Stimulated activated CD8-positive, alpha-beta memory T cell treated with anti-CD3 and anti-CD28 coated beads, Interleukin-4, amount 100 ng/mL, for 48 hours (primary cell): ENCODE measurements around the gene SLC24A3.
"Not testable (repeated sequence)": the region's sequence is repeated elsewhere in the genome, so short reads cannot be mapped to it uniquely, and the experiment has no call there.

ENCODE experiments used
- DNase-seq: peaks from one replicate; pipeline ENCODE4 v3.0.0-alpha.2; 2020

Gene SLC24A3

DNA sequence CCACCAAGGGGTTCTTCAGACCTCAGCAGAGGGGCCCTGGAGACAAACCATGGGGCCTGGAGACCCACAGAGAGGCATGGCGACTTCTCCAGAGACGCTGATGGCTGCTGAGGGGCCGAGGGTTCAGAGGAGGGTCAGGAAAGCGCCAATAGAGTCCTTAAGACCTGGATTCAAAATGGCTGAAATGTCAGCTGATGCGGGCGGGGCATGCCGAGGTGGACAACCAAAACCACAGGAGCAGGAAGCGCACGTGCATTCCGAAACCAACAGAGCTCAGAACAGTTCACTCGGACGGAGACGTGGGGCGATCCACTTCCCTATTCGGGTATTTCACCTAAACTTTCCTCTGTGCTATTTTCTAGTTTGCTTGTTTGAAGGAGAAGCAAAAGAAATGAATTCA, 445.7 kb downstream of the SLC24A3 start:
- no peak for DNase-seq

DNA sequence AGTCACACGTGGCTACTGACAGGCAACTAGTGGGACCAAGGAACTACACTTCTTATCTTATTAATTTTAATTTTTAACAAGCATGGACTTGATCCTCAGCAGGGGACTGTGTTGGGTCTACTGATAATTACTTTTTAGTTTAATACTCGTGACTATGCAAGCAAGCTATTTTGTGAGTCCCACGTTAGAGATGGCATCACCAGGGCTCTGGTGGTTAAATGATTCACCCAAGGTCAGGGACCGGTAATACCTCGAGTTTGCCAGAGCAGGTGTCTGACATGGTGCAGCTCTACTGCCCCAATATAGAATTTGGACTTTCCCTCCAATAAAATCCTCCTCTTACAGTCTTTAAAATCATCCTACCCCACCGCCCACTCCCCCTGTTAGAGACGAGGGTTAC, 447.0 kb downstream of the SLC24A3 start:
- DNase-seq = no peak

DNA sequence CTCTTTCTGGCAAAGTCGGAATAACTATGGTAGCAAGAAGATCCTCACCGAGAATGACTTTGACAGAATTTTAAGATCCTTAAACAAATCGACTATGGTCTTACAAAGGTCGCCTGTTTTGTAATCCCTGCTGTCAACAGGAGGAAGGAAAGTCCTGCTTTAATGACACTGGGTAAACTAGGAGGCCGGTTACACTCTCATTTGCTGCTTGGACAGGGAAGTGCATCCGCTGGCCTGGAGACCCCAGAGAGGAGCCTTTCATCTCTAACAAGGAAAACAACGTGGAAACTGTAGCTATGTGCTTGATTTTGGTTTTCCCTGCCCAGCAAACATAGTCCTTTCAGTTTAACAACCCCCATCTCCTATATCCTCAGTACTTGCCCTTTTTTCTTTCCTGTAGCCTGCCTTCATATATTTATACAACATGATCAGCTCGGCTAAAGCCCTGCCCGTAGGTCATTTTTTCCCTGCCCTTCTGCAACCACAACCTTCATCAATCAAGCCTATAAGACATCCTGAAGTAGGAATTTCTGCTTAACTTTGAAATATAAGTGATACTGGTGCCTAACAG, 448.5 kb downstream of the SLC24A3 start:
- DNase-seq = no peak

- peak; percentile 68 for DNase-seq
Measured at GRCh38 chr20:19661717-19662636, 449.5 kb downstream of the SLC24A3 start.

GRCh38 chr20:19662637-19662995, 450.2 kb downstream of the SLC24A3 start:
- no peak for DNase-seq

- no peak for DNase-seq
Measured at GRCh38 chr20:19668418-19668817, 456.0 kb downstream of the SLC24A3 start.

DNA sequence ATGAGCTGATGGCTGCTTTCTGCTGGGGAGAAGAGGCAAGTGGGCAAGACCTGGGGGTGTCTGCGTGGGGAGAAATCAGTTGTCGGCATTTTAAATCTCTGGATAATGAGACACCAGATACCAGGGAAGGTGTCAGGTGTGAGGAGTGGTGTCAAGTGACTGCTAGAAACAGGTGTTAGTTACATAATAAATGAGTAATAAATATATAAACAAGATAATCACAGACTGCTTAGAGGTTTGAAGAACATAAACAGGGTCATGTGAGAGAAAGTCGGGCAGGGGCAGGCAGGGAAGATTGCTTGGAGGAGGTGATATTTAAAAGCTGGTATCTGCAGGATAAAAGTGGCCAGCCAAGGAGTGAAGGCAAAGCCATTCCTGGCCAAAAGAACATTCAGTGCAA, 458.4 kb downstream of the SLC24A3 start:
- DNase-seq = no peak

GRCh38 chr20:19671374-19671773, 458.9 kb downstream of the SLC24A3 start:
- no peak for DNase-seq

DNA sequence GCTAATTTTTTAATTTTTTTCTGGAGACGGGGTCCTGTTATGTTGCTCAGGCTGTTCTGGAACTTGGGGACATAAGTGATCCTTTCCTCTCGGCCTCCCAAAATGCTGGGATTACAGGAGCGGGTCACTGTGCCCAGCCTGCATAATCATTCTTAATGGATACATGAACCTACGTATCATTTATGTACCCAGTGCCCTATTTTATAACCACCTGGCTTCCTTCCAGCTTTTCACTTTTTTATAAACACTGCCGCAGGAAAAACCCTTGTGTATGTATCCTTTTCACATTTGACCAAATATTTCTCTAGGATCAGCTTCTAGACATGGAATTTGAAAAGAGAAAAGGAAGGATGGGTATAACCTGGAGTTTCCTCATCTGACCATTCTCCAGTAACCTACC, 460.1 kb downstream of the SLC24A3 start:
- no peak for DNase-seq

DNA sequence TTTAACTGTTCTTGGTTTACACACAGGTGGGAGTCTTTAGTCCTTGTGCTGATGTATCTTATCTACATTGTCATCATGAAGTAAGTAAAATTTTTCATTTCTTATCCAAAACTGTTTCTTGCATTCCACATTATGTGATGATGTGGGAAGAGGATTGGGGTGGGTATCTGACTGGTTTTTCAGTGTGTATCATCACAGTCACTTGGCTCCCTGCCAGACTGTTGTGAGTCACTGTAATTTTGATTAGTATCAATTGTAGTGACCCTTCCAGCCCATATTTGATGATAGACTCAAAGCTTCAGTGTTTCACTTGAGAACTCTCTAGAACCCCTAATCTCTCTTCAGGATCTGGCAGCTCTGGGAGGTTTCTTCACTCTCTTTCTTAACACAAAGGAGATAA, 461.1 kb downstream of the SLC24A3 start:
- no peak for DNase-seq

DNA sequence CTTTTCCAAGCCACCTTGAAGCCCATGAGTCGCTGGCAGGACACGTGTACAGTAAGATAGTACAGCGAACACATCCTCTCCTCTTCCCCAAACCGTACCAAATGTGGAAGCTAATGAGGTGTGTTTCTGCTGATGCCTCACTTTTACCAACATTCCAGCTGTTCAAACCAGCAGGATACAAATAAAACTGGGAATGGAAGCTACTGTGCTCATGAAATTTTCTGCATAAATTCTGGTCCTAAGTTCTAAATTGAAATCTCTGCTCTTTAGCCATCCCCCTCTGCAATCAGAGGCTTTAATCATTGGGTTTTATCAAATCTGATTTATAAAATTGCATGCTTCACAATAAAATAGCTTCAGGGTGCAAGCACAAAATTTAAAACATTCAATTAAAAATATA, 463.8 kb downstream of the SLC24A3 start:
- no peak for DNase-seq

GRCh38 chr20:19677336-19677735, 464.9 kb downstream of the SLC24A3 start:
- no peak for DNase-seq

DNA sequence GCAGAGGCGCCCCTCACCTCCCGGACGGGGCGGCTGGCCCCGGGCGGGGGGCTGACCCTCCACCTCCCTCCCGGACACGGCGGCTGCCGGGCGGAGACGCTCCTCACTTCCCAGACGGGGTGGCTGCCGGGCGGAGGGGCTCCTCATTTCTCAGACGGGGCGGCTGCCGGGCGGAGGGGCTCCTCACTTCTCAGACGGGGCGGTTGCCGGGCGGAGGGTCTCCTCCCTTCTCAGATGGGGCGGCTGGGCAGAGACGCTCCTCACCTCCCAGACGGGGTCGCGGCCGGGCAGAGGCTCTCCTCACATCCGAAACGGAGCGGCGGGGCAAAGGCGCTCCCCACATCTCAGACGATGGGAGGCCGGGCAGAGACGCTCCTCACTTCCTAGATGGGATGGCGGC, 466.1 kb downstream of the SLC24A3 start:
- DNase-seq = not testable (repeated sequence)

- no peak for DNase-seq
Measured at GRCh38 chr20:19679900-19680495, 467.6 kb downstream of the SLC24A3 start.

GRCh38 chr20:19682249-19682648, 469.8 kb downstream of the SLC24A3 start:
- no peak for DNase-seq

DNA sequence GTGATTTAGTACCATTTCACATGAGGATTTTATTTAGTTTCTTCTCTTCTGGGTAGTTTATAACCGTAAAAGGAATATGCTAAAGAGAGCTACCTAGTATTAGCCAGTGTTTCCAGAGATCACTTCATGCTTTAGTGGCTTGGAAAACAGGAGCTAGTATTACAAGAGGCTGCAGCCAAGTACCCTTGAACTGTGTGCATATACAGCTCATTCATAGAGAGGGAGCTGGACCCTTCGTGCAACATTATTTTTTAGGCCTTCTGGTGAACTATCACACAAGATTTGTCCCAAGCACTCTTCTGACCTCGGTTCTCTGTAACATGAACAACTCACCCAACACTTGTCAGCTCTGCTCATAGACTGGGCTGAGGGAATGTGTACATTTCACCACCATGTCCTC, 470.7 kb downstream of the SLC24A3 start:
- no peak for DNase-seq

GRCh38 chr20:19683822-19684221, 471.4 kb downstream of the SLC24A3 start:
- DNase-seq = no peak

DNA sequence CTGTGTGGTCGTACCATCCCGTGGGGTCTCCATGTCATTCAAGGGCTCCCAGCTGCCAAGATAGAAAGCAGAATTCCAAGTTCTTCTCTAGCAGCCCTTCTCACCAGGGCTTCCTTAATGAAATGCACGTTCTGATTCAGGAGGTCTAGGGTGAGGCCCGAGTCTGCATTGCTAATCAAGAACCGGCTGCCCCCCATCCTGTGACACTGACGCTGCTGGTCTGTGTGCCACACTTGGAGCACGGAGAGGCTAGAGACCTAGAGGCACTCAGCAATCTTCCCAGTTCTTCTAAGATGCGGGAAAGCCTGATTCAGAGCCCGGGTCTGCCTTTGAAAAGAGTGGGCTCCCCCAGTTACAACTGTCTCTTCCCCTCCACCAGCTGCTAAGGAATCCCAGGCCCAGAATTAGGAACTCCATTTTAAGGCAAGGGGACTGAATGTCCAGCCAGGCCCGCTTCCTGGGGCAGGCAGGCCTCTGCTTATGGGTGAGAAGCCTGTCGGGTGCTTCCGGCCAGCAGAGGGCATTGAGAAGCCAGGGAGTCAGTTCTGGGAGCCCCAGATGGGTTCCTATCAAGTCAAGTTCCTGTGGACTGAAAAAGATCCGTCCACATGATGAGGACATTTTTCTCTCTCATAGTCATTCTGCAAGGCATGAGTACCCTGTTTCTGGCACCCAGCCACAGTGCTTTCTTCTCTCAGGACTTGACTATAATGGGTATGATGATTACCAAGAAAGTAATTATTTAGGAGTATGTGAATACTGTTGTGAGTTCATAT, 475.8 kb downstream of the SLC24A3 start:
- no peak for DNase-seq

- no peak for DNase-seq
Measured at GRCh38 chr20:19690462-19690861, 478.0 kb downstream of the SLC24A3 start.

- DNase-seq = no peak
Measured at GRCh38 chr20:19691125-19691524, 478.7 kb downstream of the SLC24A3 start.

- DNase-seq = no peak
Measured at GRCh38 chr20:19692100-19692499, 479.7 kb downstream of the SLC24A3 start.

GRCh38 chr20:19692685-19693119, 480.3 kb downstream of the SLC24A3 start:
- DNase-seq = peak; percentile 79

DNA sequence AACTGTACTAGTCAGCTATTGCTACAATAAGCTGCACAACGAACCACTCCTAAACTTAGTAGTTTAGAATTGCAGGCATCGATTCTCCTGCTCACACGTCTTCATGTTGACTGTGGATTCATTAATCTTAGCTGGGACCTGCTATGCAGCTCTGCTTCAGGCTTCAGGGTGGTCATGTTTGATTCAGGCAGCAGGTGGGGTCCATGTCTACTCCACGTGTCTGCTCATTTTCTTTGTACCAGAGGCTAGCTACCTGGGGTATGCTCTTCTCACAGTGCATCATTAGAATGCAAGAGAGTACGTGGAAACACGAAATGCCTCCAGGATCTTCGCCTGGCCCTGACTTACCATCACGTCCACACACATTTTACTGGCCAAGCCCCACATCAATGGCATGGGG, 481.1 kb downstream of the SLC24A3 start:
- no peak for DNase-seq
